NT2/D1 (cell line): ENCODE data around the gene URGCP.

Source experiments
- SUZ12 ChIP-seq: IDR thresholded peaks from 2 replicates; pipeline ENCODE4 v1.6.1; 2011; ENCODE audit not compliant: insufficient read length, insufficient read depth; ENCODE audit errors: extremely low read depth
- ZNF274 ChIP-seq: IDR thresholded peaks from 2 replicates; pipeline ENCODE4 v1.6.1; 2011; ENCODE audit warnings: mild to moderate bottlenecking, low read depth, low read length

GRCh38 chr7:43953071-43953470 lies 46.7 kb upstream of the URGCP start:
- TF ChIP-seq ZNF274: no peak
- TF ChIP-seq SUZ12: no peak
